ENCODE results near the gene DCXR. TPM values are rescaled to one million over a fixed set of nuclear protein-coding genes. Genes with fewer than 3 reads are reported as not detected.

The DCXR gene
- total RNA-seq, 4 donors from 2014 or later = 130 to 296 (median 223) TPM

DNA sequence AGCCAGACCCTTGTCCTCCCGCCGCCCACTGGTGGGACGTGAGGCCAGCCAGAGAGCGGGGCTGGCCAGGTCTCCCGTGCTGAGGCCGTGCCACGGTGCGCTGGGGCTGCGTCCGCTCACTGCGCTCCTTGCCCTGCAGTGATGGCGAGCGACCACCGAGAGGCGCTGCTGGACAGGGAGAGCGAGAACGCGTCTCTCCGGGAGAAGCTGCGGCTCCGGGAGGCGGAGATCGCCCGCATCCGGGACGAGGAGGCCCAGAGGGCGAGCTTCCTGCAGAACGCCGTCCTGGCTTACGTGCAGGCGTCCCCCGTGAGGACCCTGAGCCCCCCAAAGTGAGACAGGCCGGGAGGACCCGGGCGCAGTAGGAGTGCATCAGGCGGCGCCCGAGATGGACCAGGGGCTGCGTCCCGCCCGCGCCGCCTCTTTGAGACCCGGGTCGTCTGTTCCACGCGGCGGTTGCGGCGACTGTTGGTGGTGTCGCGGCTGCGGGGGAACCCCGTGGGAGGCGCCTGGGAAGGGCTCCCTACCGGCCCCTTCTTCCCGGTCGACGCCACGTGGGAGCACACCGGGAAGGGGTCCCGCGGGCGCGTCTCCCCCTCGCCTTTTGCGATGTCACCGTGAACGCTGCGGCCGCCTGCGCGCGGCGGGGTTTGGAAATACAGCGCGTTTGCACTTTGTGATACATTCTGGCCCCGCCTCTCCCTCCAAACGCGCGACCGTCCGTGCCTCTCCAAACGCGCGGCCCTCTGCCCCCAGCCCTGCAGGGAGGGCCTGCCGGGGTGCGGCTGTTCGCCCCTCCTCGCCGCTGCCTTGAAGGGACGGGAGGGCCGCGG is 6.8 kb downstream of the DCXR start:
- in situ Hi-C loops (cut with MboI; ENCODE audit: low sequenced_read_pairs in 4 of 4) = loop anchor here (10.0 to 25.0 kb wide), 2 partner anchors 107 to 124 kb away; no protein-coding TSS in a partner anchor
- Histone ChIP-seq H3K36me3 (peaks cover 3 to 8% of the 10 kb centered on the region in 2 donors), H3K9me3 (no peaks in the 10 kb centered on the region), H3K27ac (no peak overlapping the region), H3K4me1 (peaks cover 2 to 22% of the 10 kb centered on the region in 2 donors), H3K4me3 (peak overlapping the region; percentile 46 to 61 (median 57)), H3K27me3 (peaks cover 10 to 14% (median 11%) of the 10 kb centered on the region in 3 donors)
- peak; percentile 68 to 78 for DNase-seq
- ATAC-seq = peak; percentile 87 to 89
- intact Hi-C loops (cut with DNase I; ENCODE audit: low total_unique reads) = loop anchor here (1.0 kb wide), 1 partner anchor 124 kb away; no protein-coding TSS in a partner anchor
- TF ChIP-seq, protein P1, sequence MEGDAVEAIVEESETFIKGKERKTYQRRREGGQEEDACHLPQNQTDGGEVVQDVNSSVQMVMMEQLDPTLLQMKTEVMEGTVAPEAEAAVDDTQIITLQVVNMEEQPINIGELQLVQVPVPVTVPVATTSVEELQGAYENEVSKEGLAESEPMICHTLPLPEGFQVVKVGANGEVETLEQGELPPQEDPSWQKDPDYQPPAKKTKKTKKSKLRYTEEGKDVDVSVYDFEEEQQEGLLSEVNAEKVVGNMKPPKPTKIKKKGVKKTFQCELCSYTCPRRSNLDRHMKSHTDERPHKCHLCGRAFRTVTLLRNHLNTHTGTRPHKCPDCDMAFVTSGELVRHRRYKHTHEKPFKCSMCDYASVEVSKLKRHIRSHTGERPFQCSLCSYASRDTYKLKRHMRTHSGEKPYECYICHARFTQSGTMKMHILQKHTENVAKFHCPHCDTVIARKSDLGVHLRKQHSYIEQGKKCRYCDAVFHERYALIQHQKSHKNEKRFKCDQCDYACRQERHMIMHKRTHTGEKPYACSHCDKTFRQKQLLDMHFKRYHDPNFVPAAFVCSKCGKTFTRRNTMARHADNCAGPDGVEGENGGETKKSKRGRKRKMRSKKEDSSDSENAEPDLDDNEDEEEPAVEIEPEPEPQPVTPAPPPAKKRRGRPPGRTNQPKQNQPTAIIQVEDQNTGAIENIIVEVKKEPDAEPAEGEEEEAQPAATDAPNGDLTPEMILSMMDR (IDR thresholded peaks at IDR 0.05 in 4 of 5, conservative IDR thresholded peaks at IDR 0.05 in 1 of 5) = peak; percentile 96 to 99 (median 97)
- TF ChIP-seq POLR2A (IDR thresholded peaks at IDR 0.05) = peak in 1 of 2 donors; percentile 11

DNA sequence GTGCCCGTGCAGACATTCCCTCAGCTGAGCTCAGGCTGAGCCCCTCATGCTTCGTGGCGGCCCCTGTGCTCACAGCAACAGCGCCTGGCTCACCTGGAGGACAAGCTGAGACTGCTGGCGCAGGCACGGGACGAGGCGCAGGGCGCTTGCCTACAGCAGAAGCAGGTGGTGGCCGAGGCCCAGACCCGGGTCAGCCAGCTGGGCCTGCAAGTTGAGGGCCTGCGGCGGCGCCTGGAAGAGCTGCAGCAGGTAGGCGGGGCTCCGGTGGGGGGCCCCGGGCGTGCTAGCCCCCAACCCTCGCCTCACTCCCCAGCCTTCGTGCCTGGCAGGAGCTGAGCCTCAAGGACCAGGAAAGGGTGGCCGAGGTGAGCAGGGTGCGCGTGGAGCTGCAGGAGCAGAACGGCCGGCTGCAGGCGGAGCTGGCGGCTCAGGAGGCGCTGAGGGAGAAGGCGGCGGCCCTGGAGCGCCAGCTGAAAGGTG is 7.5 kb downstream of the DCXR start:
- peaks cover 2 to 19% of the 10 kb centered on the region in 2 donors for H3K4me1 ChIP-seq
- in situ Hi-C loops (cut with MboI; ENCODE audit: low sequenced_read_pairs in 4 of 4) (loop anchor here (10.0 to 25.0 kb wide), 2 partner anchors 107 to 125 kb away; no protein-coding TSS in a partner anchor), intact Hi-C loops (cut with DNase I; ENCODE audit: low total_unique reads) (loop anchor here (1.0 kb wide), 1 partner anchor 124 kb away; no protein-coding TSS in a partner anchor)
- DNase-seq = no peak
- peak overlapping the region in 1 of 4 donors; percentile 57 for H3K4me3 ChIP-seq
- peaks cover 0 to 1% of the 10 kb centered on the region in 2 donors for H3K36me3 ChIP-seq
- peaks cover 10 to 14% (median 11%) of the 10 kb centered on the region in 3 donors for H3K27me3 ChIP-seq
- peak; percentile 6 to 20 for ATAC-seq
- no peak for TF ChIP-seq POLR2A (IDR thresholded peaks at IDR 0.05)
- TF ChIP-seq, protein P1 (IDR thresholded peaks at IDR 0.05 in 4 of 5, conservative IDR thresholded peaks at IDR 0.05 in 1 of 5) = no peak
- no peak overlapping the region for H3K27ac ChIP-seq
- no peaks in the 10 kb centered on the region for H3K9me3 ChIP-seq

DNA sequence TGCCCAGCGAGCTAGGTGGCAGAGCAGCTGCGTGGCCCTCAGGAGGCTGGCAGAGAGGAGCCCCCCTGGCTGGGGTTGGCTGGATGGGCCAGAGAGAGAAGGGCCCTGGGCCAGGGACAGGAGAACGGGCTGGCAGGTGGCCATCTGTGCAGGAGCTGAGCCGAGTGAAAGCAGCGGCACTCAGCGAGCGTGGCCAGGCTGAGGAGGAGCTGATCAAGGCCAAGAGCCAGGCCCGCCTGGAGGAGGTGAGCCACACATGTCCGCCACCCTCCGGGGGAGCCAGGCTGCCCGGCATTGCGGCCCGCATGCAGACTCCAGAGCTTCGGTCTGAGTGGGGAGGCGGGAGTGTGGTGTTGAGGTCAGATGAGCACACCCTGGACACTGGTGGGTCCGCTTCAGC is 8.1 kb downstream of the DCXR start:
- no peak for TF ChIP-seq POLR2A (IDR thresholded peaks at IDR 0.05)
- TF ChIP-seq, protein P1 (IDR thresholded peaks at IDR 0.05 in 4 of 5, conservative IDR thresholded peaks at IDR 0.05 in 1 of 5) = no peak

DNA sequence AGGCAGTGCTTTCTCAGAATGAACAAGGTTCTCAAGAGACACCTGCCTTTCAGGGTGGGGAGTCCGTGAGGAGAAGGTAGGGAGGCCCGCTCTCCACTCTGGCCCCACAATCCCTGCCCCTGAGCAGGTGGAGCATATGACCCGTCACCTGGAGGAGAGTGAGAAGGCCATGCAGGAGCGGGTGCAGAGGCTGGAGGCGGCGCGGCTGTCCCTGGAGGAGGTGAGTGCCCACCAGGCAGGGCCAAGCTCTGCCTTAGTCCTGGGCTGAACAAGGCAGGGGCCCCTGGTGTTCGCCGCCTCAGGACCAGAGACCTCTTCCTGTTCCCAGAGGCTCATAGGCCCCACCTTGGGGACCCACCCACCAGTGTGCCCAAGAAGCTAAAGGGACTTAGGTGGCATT is 8.5 kb downstream of the DCXR start:
- ATAC-seq = no peak
- H3K9me3 ChIP-seq = no peaks in the 10 kb centered on the region
- no peak for DNase-seq
- H3K36me3 ChIP-seq = no peaks in the 10 kb centered on the region
- H3K4me1 ChIP-seq = peaks cover 7 to 24% of the 10 kb centered on the region in 2 donors
- no peak for TF ChIP-seq POLR2A (IDR thresholded peaks at IDR 0.05)
- peaks cover 10 to 14% (median 11%) of the 10 kb centered on the region in 3 donors for H3K27me3 ChIP-seq
- intact Hi-C loops (cut with DNase I; ENCODE audit: low total_unique reads) = no loop called here
- H3K27ac ChIP-seq = no peak overlapping the region
- in situ Hi-C loops (cut with MboI; ENCODE audit: low sequenced_read_pairs in 4 of 4) = loop anchor here in 1 of 4 donors (25.0 kb wide), 1 partner anchor 108 kb away; no protein-coding TSS in a partner anchor
- no peak overlapping the region for H3K4me3 ChIP-seq

More for the DNA sequence above, 8.1 kb downstream of the DCXR start:
- H3K4me3 ChIP-seq = no peak overlapping the region
- no peaks in the 10 kb centered on the region for H3K36me3 ChIP-seq
- in situ Hi-C loops (cut with MboI; ENCODE audit: low sequenced_read_pairs in 4 of 4) = loop anchor here in 1 of 4 donors (25.0 kb wide), 1 partner anchor 108 kb away; no protein-coding TSS in a partner anchor
- H3K4me1 ChIP-seq = peaks cover 2 to 19% of the 10 kb centered on the region in 2 donors
- ATAC-seq = no peak
- H3K9me3 ChIP-seq = no peaks in the 10 kb centered on the region
- H3K27me3 ChIP-seq = peaks cover 10 to 14% (median 11%) of the 10 kb centered on the region in 3 donors
- intact Hi-C loops (cut with DNase I; ENCODE audit: low total_unique reads) = no loop called here
- no peak for DNase-seq
- no peak overlapping the region for H3K27ac ChIP-seq

DNA sequence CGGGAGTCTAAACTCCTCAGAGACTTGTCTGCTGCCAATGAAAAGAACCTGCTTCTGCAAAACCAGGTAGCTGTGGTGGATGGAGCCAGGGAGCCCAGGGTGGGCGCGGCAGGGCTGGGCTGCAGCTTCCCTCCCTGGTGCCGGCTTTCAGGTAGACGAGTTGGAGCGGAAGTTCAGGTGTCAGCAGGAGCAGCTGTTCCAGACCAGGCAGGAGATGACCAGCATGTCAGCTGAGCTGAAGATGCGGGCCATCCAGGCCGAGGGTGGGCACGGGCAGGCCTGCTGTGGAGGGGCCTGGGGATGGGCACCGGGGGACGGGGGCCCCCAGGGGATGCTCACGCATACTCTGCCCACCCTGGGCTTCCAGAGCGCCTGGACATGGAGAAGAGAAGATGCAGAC is 9.3 kb downstream of the DCXR start:
- Histone ChIP-seq H3K4me1 (peaks cover 9 to 31% of the 10 kb centered on the region in 2 donors), H3K27me3 (peaks cover 10 to 14% (median 11%) of the 10 kb centered on the region in 3 donors), H3K9me3 (no peaks in the 10 kb centered on the region), H3K4me3 (no peak overlapping the region), H3K27ac (no peak overlapping the region), H3K36me3 (no peaks in the 10 kb centered on the region)
- DNase-seq (no peak), ATAC-seq (no peak)
- TF ChIP-seq POLR2A (IDR thresholded peaks at IDR 0.05) = no peak
- TF ChIP-seq, protein P1 (IDR thresholded peaks at IDR 0.05 in 4 of 5, conservative IDR thresholded peaks at IDR 0.05 in 1 of 5) = no peak
- in situ Hi-C loops (cut with MboI; ENCODE audit: low sequenced_read_pairs in 4 of 4) = loop anchor here in 1 of 4 donors (25.0 kb wide), 1 partner anchor 109 kb away; no protein-coding TSS in a partner anchor
- intact Hi-C loops (cut with DNase I; ENCODE audit: low total_unique reads) = no loop called here

Measured in gastrocnemius medialis (tissue), 4 donors.